K562 (cell line): Measurements from ENCODE around the gene DCAF6. TPM values are rescaled to one million over a fixed set of nuclear protein-coding genes. Genes with fewer than 3 reads are reported as not detected.

Source experiments
- ZC3H8 ChIP-seq: fragments of 450-650 bp; IDR thresholded peaks from 2 replicates; pipeline ENCODE4 v1.6.1; 2017
- polyA plus RNA-seq, 8 experiments: library from polyadenylated mRNA; depleted of rRNA in 4 of 8; stranded (reverse) in 5 of 8; unstranded in 3 of 8; fragments of >200 nt; fragmentation: Nextera tagmentation in 2 of 8; fragmentation: Illumina TruSeq in 1 of 8; extraction: Ambion mirVana in 2 of 8; extraction: Trizol in 1 of 8; gene quantifications; 2 replicates each; pipeline versions ENCODE4 v1.2.1 to v1.2.3, GENCODE V29; 2011 to 2014; ENCODE audit warnings: inconsistent platforms in 1 of 8, missing spikeins in 1 of 8
- total RNA-seq, 7 experiments: library from RNA; depleted of rRNA in 6 of 7; stranded (reverse); fragments of >200 nt in 6 of 7; fragmentation: Illumina TruSeq in 2 of 7; extraction: Trizol in 2 of 7; gene quantifications; 2 replicates each; pipeline versions ENCODE4 v1.2.1 to v1.2.3, GENCODE V29; 2011 to 2021; ENCODE audit warnings: low replicate concordance in 1 of 7
- TF ChIP-seq, protein P1 (sequence below): fragments of 250-450 bp; sonication (Bioruptor Pico); IDR thresholded peaks from 2 replicates; pipeline ENCODE4 v1.8.0; 2021; ENCODE audit warnings: moderate library complexity, mild to moderate bottlenecking, inconsistent platforms
- TF ChIP-seq, protein P2 (sequence below): fragments of 200-600 bp; sonication (generic); IDR thresholded peaks from one replicate; pipeline ENCODE4 v1.6.1; 2012; ENCODE audit warnings: mild to moderate bottlenecking, low read depth, low read length, inconsistent platforms

The DCAF6 gene
- total and polyA plus RNA-seq, 9 of the 15 experiments (the other 6 are each of a cell fraction or from before 2014, with no cell fraction given) = 19.1 to 102 (median 46.3) TPM

DNA sequence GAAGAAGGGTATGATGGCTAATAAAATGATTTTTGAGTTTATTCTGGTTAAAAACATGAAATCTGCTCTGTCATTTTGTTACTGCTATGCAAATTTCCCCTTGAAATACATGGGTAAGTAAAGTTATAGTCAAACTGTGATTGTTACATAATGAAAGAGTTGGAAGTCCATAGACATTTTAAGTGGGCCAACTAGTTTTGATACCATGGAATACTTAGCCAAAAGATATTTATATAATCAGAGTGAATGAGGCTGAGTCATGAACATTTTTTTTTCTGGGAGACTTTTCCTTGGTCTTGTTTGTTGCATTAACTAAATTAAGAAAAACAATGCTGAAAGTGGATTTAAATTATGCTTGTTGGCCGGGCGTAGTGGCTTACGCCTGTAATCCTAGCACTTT lies 58.6 kb downstream of the DCAF6 start (continued):
- TF ChIP-seq, protein P1, sequence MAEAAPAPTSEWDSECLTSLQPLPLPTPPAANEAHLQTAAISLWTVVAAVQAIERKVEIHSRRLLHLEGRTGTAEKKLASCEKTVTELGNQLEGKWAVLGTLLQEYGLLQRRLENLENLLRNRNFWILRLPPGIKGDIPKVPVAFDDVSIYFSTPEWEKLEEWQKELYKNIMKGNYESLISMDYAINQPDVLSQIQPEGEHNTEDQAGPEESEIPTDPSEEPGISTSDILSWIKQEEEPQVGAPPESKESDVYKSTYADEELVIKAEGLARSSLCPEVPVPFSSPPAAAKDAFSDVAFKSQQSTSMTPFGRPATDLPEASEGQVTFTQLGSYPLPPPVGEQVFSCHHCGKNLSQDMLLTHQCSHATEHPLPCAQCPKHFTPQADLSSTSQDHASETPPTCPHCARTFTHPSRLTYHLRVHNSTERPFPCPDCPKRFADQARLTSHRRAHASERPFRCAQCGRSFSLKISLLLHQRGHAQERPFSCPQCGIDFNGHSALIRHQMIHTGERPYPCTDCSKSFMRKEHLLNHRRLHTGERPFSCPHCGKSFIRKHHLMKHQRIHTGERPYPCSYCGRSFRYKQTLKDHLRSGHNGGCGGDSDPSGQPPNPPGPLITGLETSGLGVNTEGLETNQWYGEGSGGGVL (CRISPR knock-in tag) = no peak
- TF ChIP-seq ZC3H8 = no peak
- TF ChIP-seq, protein P2, sequence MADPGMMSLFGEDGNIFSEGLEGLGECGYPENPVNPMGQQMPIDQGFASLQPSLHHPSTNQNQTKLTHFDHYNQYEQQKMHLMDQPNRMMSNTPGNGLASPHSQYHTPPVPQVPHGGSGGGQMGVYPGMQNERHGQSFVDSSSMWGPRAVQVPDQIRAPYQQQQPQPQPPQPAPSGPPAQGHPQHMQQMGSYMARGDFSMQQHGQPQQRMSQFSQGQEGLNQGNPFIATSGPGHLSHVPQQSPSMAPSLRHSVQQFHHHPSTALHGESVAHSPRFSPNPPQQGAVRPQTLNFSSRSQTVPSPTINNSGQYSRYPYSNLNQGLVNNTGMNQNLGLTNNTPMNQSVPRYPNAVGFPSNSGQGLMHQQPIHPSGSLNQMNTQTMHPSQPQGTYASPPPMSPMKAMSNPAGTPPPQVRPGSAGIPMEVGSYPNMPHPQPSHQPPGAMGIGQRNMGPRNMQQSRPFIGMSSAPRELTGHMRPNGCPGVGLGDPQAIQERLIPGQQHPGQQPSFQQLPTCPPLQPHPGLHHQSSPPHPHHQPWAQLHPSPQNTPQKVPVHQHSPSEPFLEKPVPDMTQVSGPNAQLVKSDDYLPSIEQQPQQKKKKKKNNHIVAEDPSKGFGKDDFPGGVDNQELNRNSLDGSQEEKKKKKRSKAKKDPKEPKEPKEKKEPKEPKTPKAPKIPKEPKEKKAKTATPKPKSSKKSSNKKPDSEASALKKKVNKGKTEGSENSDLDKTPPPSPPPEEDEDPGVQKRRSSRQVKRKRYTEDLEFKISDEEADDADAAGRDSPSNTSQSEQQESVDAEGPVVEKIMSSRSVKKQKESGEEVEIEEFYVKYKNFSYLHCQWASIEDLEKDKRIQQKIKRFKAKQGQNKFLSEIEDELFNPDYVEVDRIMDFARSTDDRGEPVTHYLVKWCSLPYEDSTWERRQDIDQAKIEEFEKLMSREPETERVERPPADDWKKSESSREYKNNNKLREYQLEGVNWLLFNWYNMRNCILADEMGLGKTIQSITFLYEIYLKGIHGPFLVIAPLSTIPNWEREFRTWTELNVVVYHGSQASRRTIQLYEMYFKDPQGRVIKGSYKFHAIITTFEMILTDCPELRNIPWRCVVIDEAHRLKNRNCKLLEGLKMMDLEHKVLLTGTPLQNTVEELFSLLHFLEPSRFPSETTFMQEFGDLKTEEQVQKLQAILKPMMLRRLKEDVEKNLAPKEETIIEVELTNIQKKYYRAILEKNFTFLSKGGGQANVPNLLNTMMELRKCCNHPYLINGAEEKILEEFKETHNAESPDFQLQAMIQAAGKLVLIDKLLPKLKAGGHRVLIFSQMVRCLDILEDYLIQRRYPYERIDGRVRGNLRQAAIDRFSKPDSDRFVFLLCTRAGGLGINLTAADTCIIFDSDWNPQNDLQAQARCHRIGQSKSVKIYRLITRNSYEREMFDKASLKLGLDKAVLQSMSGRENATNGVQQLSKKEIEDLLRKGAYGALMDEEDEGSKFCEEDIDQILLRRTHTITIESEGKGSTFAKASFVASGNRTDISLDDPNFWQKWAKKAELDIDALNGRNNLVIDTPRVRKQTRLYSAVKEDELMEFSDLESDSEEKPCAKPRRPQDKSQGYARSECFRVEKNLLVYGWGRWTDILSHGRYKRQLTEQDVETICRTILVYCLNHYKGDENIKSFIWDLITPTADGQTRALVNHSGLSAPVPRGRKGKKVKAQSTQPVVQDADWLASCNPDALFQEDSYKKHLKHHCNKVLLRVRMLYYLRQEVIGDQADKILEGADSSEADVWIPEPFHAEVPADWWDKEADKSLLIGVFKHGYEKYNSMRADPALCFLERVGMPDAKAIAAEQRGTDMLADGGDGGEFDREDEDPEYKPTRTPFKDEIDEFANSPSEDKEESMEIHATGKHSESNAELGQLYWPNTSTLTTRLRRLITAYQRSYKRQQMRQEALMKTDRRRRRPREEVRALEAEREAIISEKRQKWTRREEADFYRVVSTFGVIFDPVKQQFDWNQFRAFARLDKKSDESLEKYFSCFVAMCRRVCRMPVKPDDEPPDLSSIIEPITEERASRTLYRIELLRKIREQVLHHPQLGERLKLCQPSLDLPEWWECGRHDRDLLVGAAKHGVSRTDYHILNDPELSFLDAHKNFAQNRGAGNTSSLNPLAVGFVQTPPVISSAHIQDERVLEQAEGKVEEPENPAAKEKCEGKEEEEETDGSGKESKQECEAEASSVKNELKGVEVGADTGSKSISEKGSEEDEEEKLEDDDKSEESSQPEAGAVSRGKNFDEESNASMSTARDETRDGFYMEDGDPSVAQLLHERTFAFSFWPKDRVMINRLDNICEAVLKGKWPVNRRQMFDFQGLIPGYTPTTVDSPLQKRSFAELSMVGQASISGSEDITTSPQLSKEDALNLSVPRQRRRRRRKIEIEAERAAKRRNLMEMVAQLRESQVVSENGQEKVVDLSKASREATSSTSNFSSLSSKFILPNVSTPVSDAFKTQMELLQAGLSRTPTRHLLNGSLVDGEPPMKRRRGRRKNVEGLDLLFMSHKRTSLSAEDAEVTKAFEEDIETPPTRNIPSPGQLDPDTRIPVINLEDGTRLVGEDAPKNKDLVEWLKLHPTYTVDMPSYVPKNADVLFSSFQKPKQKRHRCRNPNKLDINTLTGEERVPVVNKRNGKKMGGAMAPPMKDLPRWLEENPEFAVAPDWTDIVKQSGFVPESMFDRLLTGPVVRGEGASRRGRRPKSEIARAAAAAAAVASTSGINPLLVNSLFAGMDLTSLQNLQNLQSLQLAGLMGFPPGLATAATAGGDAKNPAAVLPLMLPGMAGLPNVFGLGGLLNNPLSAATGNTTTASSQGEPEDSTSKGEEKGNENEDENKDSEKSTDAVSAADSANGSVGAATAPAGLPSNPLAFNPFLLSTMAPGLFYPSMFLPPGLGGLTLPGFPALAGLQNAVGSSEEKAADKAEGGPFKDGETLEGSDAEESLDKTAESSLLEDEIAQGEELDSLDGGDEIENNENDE = no peak
- TF ChIP-seq, all 486 proteins: peak for 0
